Tibial nerve (tissue), 3 donors: ENCODE measurements around the gene NOD2.

Experiments used
- CTCF ChIP-seq, 5 experiments: fragments of 200-600 bp in 3 of 5; fragments of 450-650 bp in 2 of 5; sonication (generic) in 3 of 5; IDR thresholded peaks; one replicate each; pipeline ENCODE4 v1.5.1; 2016 to 2019; ENCODE audit warnings: antibody characterized with exemption in 5 of 5, mild to moderate bottlenecking in 3 of 5, moderate library complexity in 2 of 5
- POLR2A ChIP-seq, 2 donors: fragments of 450-650 bp; IDR thresholded peaks; one replicate each; pipeline ENCODE4 v1.6.1; 2017; ENCODE audit warnings: antibody characterized with exemption in 2 of 2, mild to moderate bottlenecking in 2 of 2, moderate library complexity in 2 of 2

GRCh38 chr16:50653633-50654519, 39.5 kb upstream of the NOD2 start:
- TF ChIP-seq POLR2A (IDR thresholded peaks at IDR 0.05), result no peak
- TF ChIP-seq CTCF (IDR thresholded peaks at IDR 0.05), result no peak
